ENCODE data around the gene CPNE8. TPM values are rescaled to one million over a fixed set of nuclear protein-coding genes. Genes with fewer than 3 reads are reported as not detected.

Gene CPNE8
- polyA plus RNA-seq, 2 of the 4 experiments (the other 2 are of a cell fraction), result 8.0 to 30.1 TPM

DNA sequence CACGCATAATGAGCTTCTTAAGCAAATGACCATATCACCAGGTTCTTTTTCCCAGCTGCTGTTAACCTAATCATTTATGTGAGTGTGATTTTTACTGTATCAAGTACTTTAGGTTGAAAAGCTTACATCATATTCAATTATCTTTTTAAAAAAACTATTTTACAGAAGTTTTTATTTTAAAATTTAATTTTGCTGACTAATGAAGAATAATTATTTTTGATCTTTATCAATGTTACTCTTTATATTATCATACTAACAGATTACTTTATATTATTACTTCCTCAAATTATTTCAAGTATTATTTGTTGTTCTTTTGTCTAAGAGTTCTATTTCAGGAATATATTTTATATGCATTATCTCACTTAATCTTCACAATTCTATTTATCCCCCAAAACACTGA is 236.3 kb downstream of the CPNE8 start:
- ChIA-PET POLR2A (no interaction called here), CTCF (interaction anchor here (0.6 to 3.4 kb wide), 4 partner anchors 11 to 434 kb away, joined by 3 to 15 read pairs (median 4); partner anchors contain the start of gene CPNE8)
- TF ChIP-seq NPAS2 (CRISPR knock-in tag; IDR thresholded peaks at IDR 0.05; ENCODE audit: borderline replicate concordance) (no peak), MAFK (IDR thresholded peaks at IDR 0.05; ENCODE audit: partially characterized antibody) (peak; percentile 68), CBX2 (IDR thresholded peaks at IDR 0.05; ENCODE audit: borderline replicate concordance, low read depth) (no peak), KDM1A (IDR thresholded peaks at IDR 0.05; ENCODE audit: low read depth) (no peak)
- TF ChIP-seq, protein P1, sequence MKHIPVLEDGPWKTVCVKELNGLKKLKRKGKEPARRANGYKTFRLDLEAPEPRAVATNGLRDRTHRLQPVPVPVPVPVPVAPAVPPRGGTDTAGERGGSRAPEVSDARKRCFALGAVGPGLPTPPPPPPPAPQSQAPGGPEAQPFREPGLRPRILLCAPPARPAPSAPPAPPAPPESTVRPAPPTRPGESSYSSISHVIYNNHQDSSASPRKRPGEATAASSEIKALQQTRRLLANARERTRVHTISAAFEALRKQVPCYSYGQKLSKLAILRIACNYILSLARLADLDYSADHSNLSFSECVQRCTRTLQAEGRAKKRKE (CRISPR knock-in tag; IDR thresholded peaks at IDR 0.05; ENCODE audit: low read depth), result no peak
- DNase-seq (ENCODE audit: low read depth in 1 of 2, low spot score in 1 of 2), result no peak
- WGBS (ENCODE audit: missing lambda C conversion rate), result 94% methylated on average over 1 of the region's 1 CpG
- no peaks in the 10 kb centered on the region for H3K4me1 ChIP-seq
- no peak overlapping the region for H3K4me2 ChIP-seq
- no peak for FAIRE-seq
- no peak overlapping the region for H3K4me3 ChIP-seq
- no peak for ATAC-seq
- H3K27ac ChIP-seq, result no peak overlapping the region
- H3K9me3 ChIP-seq, result no peaks in the 10 kb centered on the region

DNA sequence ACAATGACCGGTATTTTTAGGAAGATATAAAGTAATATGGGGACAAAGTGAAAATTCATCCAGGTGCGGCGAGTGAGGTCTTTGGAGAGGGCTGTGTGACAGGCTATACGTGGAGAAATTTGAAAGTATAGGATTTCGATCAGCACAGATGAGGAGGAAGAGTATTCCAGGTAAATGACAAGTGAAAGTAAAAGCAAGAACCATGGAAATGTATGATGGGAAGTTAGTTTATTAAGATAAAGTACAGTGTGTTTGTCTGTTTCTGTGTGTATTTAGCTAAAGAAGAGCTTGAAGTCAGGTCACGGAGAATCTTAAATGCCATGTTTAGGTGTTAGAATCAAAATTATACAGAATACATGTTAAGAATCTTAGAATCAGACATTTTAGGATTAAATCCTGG is 239.0 kb downstream of the CPNE8 start:
- POLR2A ChIA-PET, result no interaction called here
- DNase-seq (ENCODE audit: low read depth in 1 of 2, low spot score in 1 of 2) (no peak), FAIRE-seq (no peak), ATAC-seq (no peak)
- CTCF ChIA-PET, result interaction anchor here (3.4 kb wide), 1 partner anchor 239 kb away, joined by 15 read pairs; the partner anchor contains the start of gene CPNE8
- TF ChIP-seq TP53 (CRISPR knock-in tag; IDR thresholded peaks at IDR 0.05) (no peak), HOXB13 (CRISPR knock-in tag; IDR thresholded peaks at IDR 0.05; ENCODE audit: low read depth) (no peak), RNF2 (IDR thresholded peaks at IDR 0.05; ENCODE audit: borderline replicate concordance, low read depth) (no peak), POLR2AphosphoS2 (conservative IDR thresholded peaks at IDR 0.05; ENCODE audit: low read length) (no peak), MYC (IDR thresholded peaks at IDR 0.05; ENCODE audit: borderline replicate concordance, low read length) (no peak)
- TF ChIP-seq, protein P2, sequence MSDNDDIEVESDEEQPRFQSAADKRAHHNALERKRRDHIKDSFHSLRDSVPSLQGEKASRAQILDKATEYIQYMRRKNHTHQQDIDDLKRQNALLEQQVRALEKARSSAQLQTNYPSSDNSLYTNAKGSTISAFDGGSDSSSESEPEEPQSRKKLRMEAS (IDR thresholded peaks at IDR 0.05), result no peak
- no peaks in the 10 kb centered on the region for H3K4me1 ChIP-seq
- no peak overlapping the region for H3K4me3 ChIP-seq
- peaks cover 4% of the 10 kb centered on the region; the same call in 1 of the 3 replicates for H3K9me3 ChIP-seq
- WGBS (ENCODE audit: missing lambda C conversion rate), result 88% methylated on average over 6 of the region's 6 CpGs
- H3K27ac ChIP-seq, result no peak overlapping the region
- H3K4me2 ChIP-seq, result no peak overlapping the region

DNA sequence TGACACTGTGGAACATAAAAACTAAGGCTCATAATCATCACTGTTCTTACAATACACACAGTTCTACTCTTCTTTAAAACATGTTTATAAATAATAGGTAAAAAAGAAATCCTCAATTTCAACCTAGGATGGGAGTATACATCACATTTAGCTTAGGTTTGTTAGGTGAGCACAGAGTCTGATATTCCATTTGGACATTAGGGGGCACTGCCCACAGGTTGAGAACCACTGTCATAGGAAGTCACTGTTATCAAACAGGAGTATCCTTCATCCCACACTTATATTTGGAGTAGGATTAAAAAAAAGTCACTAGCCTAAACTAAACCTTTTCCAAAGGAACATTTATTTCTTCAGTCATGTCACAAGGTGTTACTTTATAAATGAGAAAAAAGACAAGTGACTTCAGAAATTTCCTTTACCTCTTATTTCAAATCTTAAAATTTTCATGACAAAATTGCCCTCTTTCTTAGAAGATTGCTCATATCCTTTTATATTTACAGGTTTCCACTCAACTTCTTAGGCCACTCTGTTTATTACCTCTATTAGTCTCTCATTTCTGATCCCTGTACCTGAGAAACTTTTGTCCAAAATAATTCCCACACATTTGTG is 240.6 kb downstream of the CPNE8 start:
- POLR2A ChIA-PET, result interaction anchor here (1.0 kb wide), 1 partner anchor 240 kb away, joined by 3 read pairs; the partner anchor contains the start of gene CPNE8
- no peak for FAIRE-seq

More for the DNA sequence above, 240.6 kb downstream of the CPNE8 start:
- TF ChIP-seq HDAC2 (IDR thresholded peaks at IDR 0.05), result no peak
- TF ChIP-seq ZSCAN20 (CRISPR knock-in tag; IDR thresholded peaks at IDR 0.05), result no peak
- TF ChIP-seq RAD21 (conservative IDR thresholded peaks at IDR 0.05 in 1 of 2, IDR thresholded peaks at IDR 0.05 in 1 of 2), result peak; percentile 54 to 55; a peak in 4 of 5 replicates
- TF ChIP-seq RNF2 (IDR thresholded peaks at IDR 0.05; ENCODE audit: borderline replicate concordance, low read depth), result no peak
- TF ChIP-seq SMC3 (IDR thresholded peaks at IDR 0.05), result peak; percentile 42; the same call in 2 of the 3 replicates
- TF ChIP-seq HOXB5 (CRISPR knock-in tag; IDR thresholded peaks at IDR 0.05), result no peak
- no peak for TF ChIP-seq TFCP2L1 (CRISPR knock-in tag; IDR thresholded peaks at IDR 0.05)
- no peak for TF ChIP-seq KDM5A (IDR thresholded peaks at IDR 0.05)
- no peak for TF ChIP-seq RCOR1 (IDR thresholded peaks at IDR 0.05; ENCODE audit: low read depth, low read length)
- no peak for TF ChIP-seq CHD2 (IDR thresholded peaks at IDR 0.05; ENCODE audit: low read length, partially characterized antibody)
- no peak for TF ChIP-seq JUN (IDR thresholded peaks at IDR 0.05)
- no peak for TF ChIP-seq ZC3H11A (IDR thresholded peaks at IDR 0.05)
- TF ChIP-seq NPAS2 (CRISPR knock-in tag; IDR thresholded peaks at IDR 0.05; ENCODE audit: borderline replicate concordance), result no peak
- TF ChIP-seq, protein P3, sequence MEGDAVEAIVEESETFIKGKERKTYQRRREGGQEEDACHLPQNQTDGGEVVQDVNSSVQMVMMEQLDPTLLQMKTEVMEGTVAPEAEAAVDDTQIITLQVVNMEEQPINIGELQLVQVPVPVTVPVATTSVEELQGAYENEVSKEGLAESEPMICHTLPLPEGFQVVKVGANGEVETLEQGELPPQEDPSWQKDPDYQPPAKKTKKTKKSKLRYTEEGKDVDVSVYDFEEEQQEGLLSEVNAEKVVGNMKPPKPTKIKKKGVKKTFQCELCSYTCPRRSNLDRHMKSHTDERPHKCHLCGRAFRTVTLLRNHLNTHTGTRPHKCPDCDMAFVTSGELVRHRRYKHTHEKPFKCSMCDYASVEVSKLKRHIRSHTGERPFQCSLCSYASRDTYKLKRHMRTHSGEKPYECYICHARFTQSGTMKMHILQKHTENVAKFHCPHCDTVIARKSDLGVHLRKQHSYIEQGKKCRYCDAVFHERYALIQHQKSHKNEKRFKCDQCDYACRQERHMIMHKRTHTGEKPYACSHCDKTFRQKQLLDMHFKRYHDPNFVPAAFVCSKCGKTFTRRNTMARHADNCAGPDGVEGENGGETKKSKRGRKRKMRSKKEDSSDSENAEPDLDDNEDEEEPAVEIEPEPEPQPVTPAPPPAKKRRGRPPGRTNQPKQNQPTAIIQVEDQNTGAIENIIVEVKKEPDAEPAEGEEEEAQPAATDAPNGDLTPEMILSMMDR (IDR thresholded peaks at IDR 0.05), result peak; percentile 59
- no peak for TF ChIP-seq ZNF302 (CRISPR knock-in tag; IDR thresholded peaks at IDR 0.05)
- CTCF ChIA-PET, result interaction anchor here (0.6 to 1.5 kb wide), 9 partner anchors 15 to 608 kb away, joined by 3 to 5 read pairs (median 4); no protein-coding TSS in a partner anchor
- Histone ChIP-seq H3K4me2 (no peak overlapping the region), H3K4me1 (no peaks in the 10 kb centered on the region), H3K27ac (no peak overlapping the region), H3K4me3 (no peak overlapping the region), H3K9me3 (peaks cover 5% of the 10 kb centered on the region; the same call in 1 of the 3 replicates)
- DNase-seq (ENCODE audit: low read depth in 1 of 2, low spot score in 1 of 2), result peak in 1 of 2 experiments; percentile 57
- ATAC-seq, result peak; percentile 85 to 91
